Neural progenitor cell (in vitro differentiated cells): ENCODE results near the gene ADAMTS4. TPM values are rescaled to one million over a fixed set of nuclear protein-coding genes. Genes with fewer than 3 reads are reported as not detected.

Experiments used
- DNase-seq: peaks from one replicate; pipeline ENCODE4 v3.0.0-alpha.2; 2016; ENCODE audit warnings: low spot score
- H2AFZ ChIP-seq: fragments of 200-600 bp; sonication (generic); replicated peaks from 2 replicates; pipeline ENCODE4 v1.6.1; 2016; ENCODE audit warnings: antibody characterized with exemption
- H3F3A ChIP-seq: fragments of 200-600 bp; sonication (generic); 2 replicates; pipeline ENCODE4 v1.6.1; 2016; ENCODE audit warnings: antibody characterized with exemption, low read depth
- H3K27ac ChIP-seq: fragments of 200-600 bp; sonication (generic); 2 replicates; pipeline ENCODE4 v1.5.1; 2016; ENCODE audit warnings: mild to moderate bottlenecking
- H3K27me3 ChIP-seq: fragments of 200-600 bp; sonication (generic); 2 replicates; pipeline ENCODE4 v1.6.1; 2016; ENCODE audit warnings: mild to moderate bottlenecking, moderate library complexity
- H3K36me3 ChIP-seq: fragments of 200-600 bp; sonication (generic); 2 replicates; pipeline ENCODE4 v1.5.1; 2016
- H3K4me1 ChIP-seq: fragments of 200-600 bp; sonication (generic); 2 replicates; pipeline ENCODE4 v1.6.1; 2016; ENCODE audit warnings: mixed run types
- H3K4me2 ChIP-seq: fragments of 200-600 bp; sonication (generic); 2 replicates; pipeline ENCODE4 v1.6.1; 2016
- H3K4me3 ChIP-seq: fragments of 200-600 bp; sonication (generic); 2 replicates; pipeline ENCODE4 v1.5.1; 2016
- H3K79me2 ChIP-seq: fragments of 200-600 bp; sonication (generic); 2 replicates; pipeline ENCODE4 v1.6.1; 2016; ENCODE audit warnings: low read depth
- H3K9ac ChIP-seq: fragments of 200-600 bp; sonication (generic); 2 replicates; pipeline ENCODE4 v1.6.1; 2016
- H3K9me3 ChIP-seq: fragments of 200-600 bp; sonication (generic); 2 replicates; pipeline ENCODE4 v1.5.1; 2016; ENCODE audit warnings: low read depth
- H4K20me1 ChIP-seq: fragments of 200-600 bp; sonication (generic); 2 replicates; pipeline ENCODE4 v1.6.1; 2016; ENCODE audit warnings: low read depth
- H3K27ac Mint-ChIP-seq: 3 replicates; pipeline ENCODE4 v1.8.0; 2021; ENCODE audit warnings: mixed read lengths
- H3K27me3 Mint-ChIP-seq: 2 replicates; pipeline ENCODE4 v1.8.0; 2022; ENCODE audit warnings: low read depth, mild to moderate bottlenecking, inconsistent platforms, moderate library complexity, mixed read lengths; ENCODE audit not compliant: insufficient read depth
- H3K36me3 Mint-ChIP-seq: 3 replicates; pipeline ENCODE4 v1.8.0; 2021; ENCODE audit warnings: mixed read lengths
- H3K4me1 Mint-ChIP-seq: 3 replicates; pipeline ENCODE4 v1.8.0; 2021; ENCODE audit warnings: mixed read lengths
- H3K4me3 Mint-ChIP-seq: 3 replicates; pipeline ENCODE4 v1.8.0; 2021; ENCODE audit warnings: mild to moderate bottlenecking, moderate library complexity, mixed read lengths
- H3K9me3 Mint-ChIP-seq: 3 replicates; pipeline ENCODE4 v1.8.0; 2020; ENCODE audit warnings: mixed read lengths
- CTCF ChIP-seq: fragments of 200-600 bp; sonication (generic); IDR thresholded peaks from 2 replicates; pipeline ENCODE4 v1.5.1; 2017; ENCODE audit warnings: antibody characterized with exemption, mild to moderate bottlenecking
- EZH2 ChIP-seq: fragments of 200-600 bp; sonication (generic); IDR thresholded peaks from 2 replicates; pipeline ENCODE4 v1.6.1; 2017; ENCODE audit warnings: antibody characterized with exemption, mild to moderate bottlenecking, moderate library complexity
- EZH2phosphoT487 ChIP-seq: fragments of 200-600 bp; sonication (generic); IDR thresholded peaks from 2 replicates; pipeline ENCODE4 v1.6.1; 2017; ENCODE audit warnings: antibody characterized with exemption
- total RNA-seq: library from RNA; depleted of rRNA; stranded (reverse); fragments of >200 nt; gene quantifications from 2 replicates; pipeline ENCODE4 v1.2.3, GENCODE V29; 2015; ENCODE audit warnings: low replicate concordance

ADAMTS4 gene
- total RNA-seq, 1 donor from 2014 or later, result 1.3 TPM

- DNase-seq, result no peak
- Mint-ChIP-seq H3K4me3 (no peak overlapping the region), H3K27me3 (peaks cover 8% of the 10 kb centered on the region), H3K36me3 (no peaks in the 10 kb centered on the region), H3K27ac (no peak overlapping the region), H3K9me3 (no peaks in the 10 kb centered on the region), H3K4me1 (peaks cover 3% of the 10 kb centered on the region)
- H3K79me2 ChIP-seq, result no peaks in the 10 kb centered on the region
- H3K4me1 ChIP-seq, result no peaks in the 10 kb centered on the region
- H3K27me3 ChIP-seq, result no peaks in the 10 kb centered on the region
- H3K9ac ChIP-seq, result no peak overlapping the region
- H3K4me3 ChIP-seq, result no peak overlapping the region
- no peaks in the 10 kb centered on the region for H3F3A ChIP-seq
- H4K20me1 ChIP-seq, result no peaks in the 10 kb centered on the region
- no peak overlapping the region for H3K4me2 ChIP-seq
- no peaks in the 10 kb centered on the region for H3K9me3 ChIP-seq
- TF ChIP-seq EZH2phosphoT487 (no peak), EZH2 (no peak), CTCF (no peak)
- no peak overlapping the region for H3K27ac ChIP-seq
- no peak overlapping the region for H2AFZ ChIP-seq
- H3K36me3 ChIP-seq, result no peaks in the 10 kb centered on the region
Observed at GRCh38 chr1:161241682-161242081, 42.8 kb upstream of the ADAMTS4 start.

- Mint-ChIP-seq H3K4me1 (peaks cover 3% of the 10 kb centered on the region), H3K36me3 (no peaks in the 10 kb centered on the region), H3K9me3 (no peaks in the 10 kb centered on the region), H3K27me3 (peaks cover 8% of the 10 kb centered on the region), H3K27ac (no peak within 1 kb of the TSS), H3K4me3 (no peak within 1 kb of the TSS)
- no peaks in the 10 kb centered on the region for H3K79me2 ChIP-seq
- no peak within 1 kb of the TSS for H3K4me3 ChIP-seq
- H3K4me1 ChIP-seq, result no peaks in the 10 kb centered on the region
- no peaks in the 10 kb centered on the region for H3K9me3 ChIP-seq
- H3K27me3 ChIP-seq, result no peaks in the 10 kb centered on the region
- no peak for DNase-seq
- H2AFZ ChIP-seq, result no peak within 1 kb of the TSS
- no peaks in the 10 kb centered on the region for H3F3A ChIP-seq
- no peak within 1 kb of the TSS for H3K4me2 ChIP-seq
- TF ChIP-seq EZH2 (no peak), CTCF (no peak), EZH2phosphoT487 (no peak)
- no peak within 1 kb of the TSS for H3K27ac ChIP-seq
- H4K20me1 ChIP-seq, result no peaks in the 10 kb centered on the region
- H3K36me3 ChIP-seq, result no peaks in the 10 kb centered on the region
- H3K9ac ChIP-seq, result no peak within 1 kb of the TSS
Observed at GRCh38 chr1:161238039-161238473, 39.2 kb upstream of the ADAMTS4 start, which contains the start of gene NR1I3. Gene NR1I3 (minus strand): TSS chr1:161238203. CDS start chr1:161236565, 1,638 bp downstream.

GRCh38 chr1:161235957-161236775, 37.3 kb upstream of the ADAMTS4 start:
- Mint-ChIP-seq H3K36me3 (no peaks in the 10 kb centered on the region), H3K9me3 (no peaks in the 10 kb centered on the region), H3K4me1 (no peaks in the 10 kb centered on the region), H3K27me3 (peaks cover 6% of the 10 kb centered on the region), H3K4me3 (no peak overlapping the region), H3K27ac (no peak overlapping the region)
- Histone ChIP-seq H3K4me2 (no peak overlapping the region), H3K4me3 (no peak overlapping the region), H3K9me3 (no peaks in the 10 kb centered on the region), H3K27ac (no peak overlapping the region), H3F3A (no peaks in the 10 kb centered on the region), H2AFZ (no peak overlapping the region), H3K4me1 (no peaks in the 10 kb centered on the region), H3K9ac (no peak overlapping the region), H3K79me2 (no peaks in the 10 kb centered on the region), H3K27me3 (no peaks in the 10 kb centered on the region), H3K36me3 (no peaks in the 10 kb centered on the region), H4K20me1 (no peaks in the 10 kb centered on the region)
- no peak for TF ChIP-seq CTCF
- no peak for TF ChIP-seq EZH2phosphoT487
- TF ChIP-seq EZH2, result no peak
- DNase-seq, result no peak
